ENCODE data around the gene FAM83D. TPM values are rescaled to one million over a fixed set of nuclear protein-coding genes. Genes with fewer than 3 reads are reported as not detected.

Gene FAM83D
- total RNA-seq, 1 donor from 2014 or later, result 2.4 TPM

- no peak for DNase-seq (ENCODE audit: low spot score in 2 of 2)
- no peak for FAIRE-seq
These were observed 35.4 kb downstream of the FAM83D start for GRCh38 chr20:38961530-38962043.

GRCh38 chr20:38962044-38962927, 36.1 kb downstream of the FAM83D start, which contains the start of gene DHX35:
Gene DHX35 (plus strand): TSS chr20:38962344. CDS start chr20:38962368, 24 bp downstream.
- DNase-seq (ENCODE audit: low spot score in 2 of 2), result peak; percentile 96 to 99
- no peak for FAIRE-seq

DNA sequence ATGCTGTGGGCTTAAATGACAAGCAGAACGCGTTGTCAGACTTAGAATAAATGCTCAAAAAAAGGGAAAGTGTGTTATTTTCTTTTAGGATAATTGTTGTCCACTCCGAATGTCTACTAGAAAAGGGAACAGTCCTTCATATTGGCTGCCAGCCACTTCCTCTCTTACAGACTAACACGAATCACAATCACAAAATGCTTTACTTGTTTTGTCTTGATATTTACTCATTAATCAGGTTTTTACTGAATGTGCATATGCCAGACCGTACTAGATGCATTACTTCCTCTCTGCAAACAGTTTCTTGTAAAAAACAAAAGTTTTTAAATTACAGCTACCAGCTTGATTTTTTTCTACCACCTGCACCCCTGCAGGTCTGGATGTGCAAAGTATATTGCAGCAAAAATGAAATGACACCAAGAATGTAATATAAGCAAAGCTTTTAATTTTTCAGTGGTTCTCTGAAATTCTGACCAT, 36.7 kb downstream of the FAM83D start:
- FAIRE-seq, result no peak
- no peak for DNase-seq (ENCODE audit: low spot score in 2 of 2)

- FAIRE-seq, result no peak
- DNase-seq (ENCODE audit: low spot score in 2 of 2), result no peak
These were observed 37.5 kb downstream of the FAM83D start for GRCh38 chr20:38963745-38964144.

GRCh38 chr20:38965264-38965663, 39.0 kb downstream of the FAM83D start:
- FAIRE-seq (no peak), DNase-seq (ENCODE audit: low spot score in 2 of 2) (no peak)

DNA sequence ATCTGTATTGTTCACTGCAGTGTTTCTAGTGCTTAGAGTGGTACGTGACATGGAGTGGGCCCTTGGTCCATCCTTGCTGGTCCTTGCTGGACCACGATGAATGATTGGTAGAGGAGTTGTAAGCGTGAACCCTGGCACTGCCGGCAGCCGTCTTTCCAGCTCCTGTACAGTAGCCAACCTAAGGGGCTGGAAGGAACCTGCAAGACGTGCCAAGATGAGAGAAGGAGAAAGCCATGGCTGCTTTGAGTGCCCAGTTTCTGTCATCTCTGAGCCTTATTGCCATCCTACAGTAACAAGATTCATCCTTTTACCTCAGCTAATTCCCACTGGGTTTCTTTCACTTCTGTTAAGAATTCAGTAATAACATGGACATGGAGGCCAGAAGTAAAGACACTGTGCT, 41.9 kb downstream of the FAM83D start:
- FAIRE-seq (no peak), DNase-seq (ENCODE audit: low spot score in 2 of 2) (no peak)

- FAIRE-seq, result no peak
- no peak for DNase-seq (ENCODE audit: low spot score in 2 of 2)
These were observed 43.5 kb downstream of the FAM83D start for GRCh38 chr20:38969708-38970107.

GRCh38 chr20:38970302-38970701, 44.1 kb downstream of the FAM83D start:
- no peak for FAIRE-seq
- DNase-seq (ENCODE audit: low spot score in 2 of 2), result no peak

DNA sequence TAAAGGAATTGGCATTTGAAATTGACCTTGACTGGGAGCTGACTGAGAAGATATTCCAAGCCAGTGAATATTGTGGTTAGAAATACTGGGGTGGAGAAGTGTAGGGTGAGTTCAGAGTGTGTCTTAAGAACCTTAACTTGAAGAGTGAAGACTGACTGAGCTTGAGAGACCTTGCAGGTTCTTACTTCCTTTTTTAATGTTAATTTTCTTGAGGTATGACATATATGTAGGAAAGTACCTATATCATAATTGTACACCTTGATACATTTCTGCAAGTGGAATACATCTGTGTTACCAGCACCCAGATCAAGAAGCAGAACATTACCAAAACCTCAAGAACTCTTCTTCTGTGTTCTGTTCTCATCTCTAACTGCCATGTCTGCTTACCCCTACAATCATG, 46.9 kb downstream of the FAM83D start:
- FAIRE-seq (no peak), DNase-seq (ENCODE audit: low spot score in 2 of 2) (no peak)

- FAIRE-seq (no peak), DNase-seq (ENCODE audit: low spot score in 2 of 2) (no peak)
These were observed 47.4 kb downstream of the FAM83D start for GRCh38 chr20:38973645-38974044.

- DNase-seq (ENCODE audit: low spot score in 2 of 2) (no peak), FAIRE-seq (no peak)
These were observed 49.4 kb downstream of the FAM83D start for GRCh38 chr20:38975539-38976120.

GRCh38 chr20:38979434-38979833, 53.2 kb downstream of the FAM83D start:
- FAIRE-seq, result no peak
- no peak for DNase-seq (ENCODE audit: low spot score in 2 of 2)

- no peak for FAIRE-seq
- DNase-seq (ENCODE audit: low spot score in 2 of 2), result no peak
These were observed 53.6 kb downstream of the FAM83D start for GRCh38 chr20:38979842-38980241.

GRCh38 chr20:38982291-38982690, 56.1 kb downstream of the FAM83D start:
- no peak for FAIRE-seq
- DNase-seq (ENCODE audit: low spot score in 2 of 2), result no peak

DNA sequence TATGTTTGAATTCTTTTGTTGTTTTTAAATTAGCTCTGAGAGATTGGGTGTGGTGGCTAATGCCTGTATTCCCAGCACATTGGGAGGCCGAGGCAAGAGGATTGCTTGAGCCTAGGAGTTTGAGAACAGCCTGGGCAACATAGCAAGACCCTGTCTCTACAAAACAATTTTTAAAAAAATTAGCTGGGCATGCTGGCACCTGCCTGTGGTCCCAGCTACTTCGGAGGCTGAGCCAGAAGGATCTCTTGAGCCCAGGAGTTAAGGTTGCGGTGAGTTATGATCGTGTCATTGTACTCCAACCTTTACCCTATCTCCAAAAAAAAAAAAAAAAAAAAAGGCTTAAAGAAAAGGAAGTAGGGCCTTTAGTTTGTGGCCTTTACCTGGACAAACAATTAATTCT, 58.8 kb downstream of the FAM83D start:
- DNase-seq (ENCODE audit: low spot score in 2 of 2) (no peak), FAIRE-seq (no peak)

- FAIRE-seq (no peak), DNase-seq (ENCODE audit: low spot score in 2 of 2) (no peak)
These were observed 59.5 kb downstream of the FAM83D start for GRCh38 chr20:38985603-38986170.

- FAIRE-seq (no peak), DNase-seq (ENCODE audit: low spot score in 2 of 2) (no peak)
These were observed 60.4 kb downstream of the FAM83D start for GRCh38 chr20:38986663-38987062.

DNA sequence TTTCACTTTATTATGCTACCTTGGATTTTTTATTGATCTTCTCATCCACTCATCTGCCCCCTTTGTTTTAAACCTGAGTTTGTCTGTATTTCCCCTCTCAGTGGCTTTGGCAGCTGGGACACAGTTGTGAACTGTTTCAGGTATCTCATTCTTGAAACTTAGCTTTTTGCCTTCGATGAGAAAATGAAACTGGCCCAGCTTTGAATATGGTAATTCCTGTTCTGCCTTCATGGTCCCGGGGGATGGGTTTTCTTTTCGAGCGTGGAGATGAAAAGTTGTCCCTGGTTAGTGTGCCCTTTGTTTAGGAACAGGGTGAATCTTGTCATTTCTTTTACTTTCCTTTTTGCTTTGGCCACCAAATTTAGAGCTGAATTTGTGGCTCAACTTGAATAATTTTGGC, 61.6 kb downstream of the FAM83D start:
- FAIRE-seq, result no peak
- no peak for DNase-seq (ENCODE audit: low spot score in 2 of 2)

DNA sequence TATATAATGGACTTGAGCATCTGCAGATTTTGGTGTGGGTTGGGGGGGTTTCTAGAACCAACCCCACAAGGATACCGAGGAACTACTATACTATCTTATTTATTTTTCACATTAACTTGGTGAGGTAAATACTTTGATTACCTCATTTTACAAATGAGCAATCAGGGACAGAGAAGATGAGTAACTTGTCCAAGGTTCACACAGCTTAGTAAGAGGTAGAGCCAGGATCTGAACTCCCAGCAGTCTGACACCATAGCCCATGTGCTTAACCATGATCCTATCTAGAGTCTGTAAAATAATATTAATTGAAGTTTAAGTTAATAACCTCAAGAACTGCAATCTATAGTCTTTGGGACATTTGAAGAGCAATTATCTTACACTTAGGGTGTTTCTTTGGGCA, 64.5 kb downstream of the FAM83D start:
- no peak for FAIRE-seq

DNA sequence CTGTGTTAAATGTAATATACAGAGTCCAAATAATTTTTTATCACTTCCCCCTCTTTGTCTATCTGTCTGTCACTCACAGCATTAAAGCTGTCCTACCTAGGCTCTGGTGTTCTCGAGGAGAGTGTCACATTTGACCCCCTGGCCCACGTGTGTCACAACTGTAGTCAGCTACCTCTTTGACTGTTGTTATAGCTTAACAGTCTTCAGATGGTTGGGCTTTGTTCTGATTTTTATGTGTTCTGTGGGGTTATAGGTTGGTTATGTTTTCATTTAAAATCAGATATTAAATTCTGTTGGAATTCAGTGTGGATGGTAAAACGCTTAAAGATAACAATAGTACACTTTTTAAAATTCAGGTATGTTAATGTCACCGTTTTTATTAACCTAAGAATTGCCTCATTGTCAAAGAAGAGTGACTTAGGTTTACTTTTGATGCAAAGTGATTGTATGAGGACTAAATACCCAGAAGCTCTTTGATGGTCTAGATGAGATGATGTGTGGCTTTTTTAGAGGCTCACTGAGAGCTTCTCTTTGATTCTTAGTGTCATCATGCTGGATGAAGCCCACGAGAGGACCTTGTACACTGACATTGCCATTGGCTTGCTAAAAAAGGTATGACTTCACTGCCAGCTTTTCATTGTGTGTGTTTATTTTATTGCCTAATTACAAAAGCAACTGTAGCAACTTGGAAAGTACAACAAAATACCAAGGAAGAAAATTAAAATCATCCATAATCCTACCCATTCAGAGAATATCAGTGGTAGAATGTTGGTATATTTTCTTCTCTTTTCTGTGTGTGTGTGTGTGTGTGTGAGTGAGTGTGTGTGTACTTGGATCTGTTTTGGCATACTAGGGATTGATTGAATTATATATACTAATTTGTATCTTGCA, 65.8 kb downstream of the FAM83D start:
- FAIRE-seq (no peak), DNase-seq (ENCODE audit: low spot score in 2 of 2) (no peak)

More for the DNA sequence above, 64.5 kb downstream of the FAM83D start:
- DNase-seq (ENCODE audit: low spot score in 2 of 2), result no peak

Data from frontal cortex (tissue), 4 donors.